HG02840 (cell line): ENCODE measurements around the gene CDH23.

Experiments used
- ATAC-seq: cut with Tn5 transposase; IDR thresholded peaks from one replicate; pipeline ENCODE4 v1.9.1; 2021; ENCODE audit warnings: mild to moderate bottlenecking, moderate library complexity, moderate number of reproducible peaks; ENCODE audit not compliant: unreplicated experiment, low FRiP score

CDH23 gene

GRCh38 chr10:71774916-71775702 is 378.4 kb downstream of the CDH23 start:
- no peak for ATAC-seq

DNA sequence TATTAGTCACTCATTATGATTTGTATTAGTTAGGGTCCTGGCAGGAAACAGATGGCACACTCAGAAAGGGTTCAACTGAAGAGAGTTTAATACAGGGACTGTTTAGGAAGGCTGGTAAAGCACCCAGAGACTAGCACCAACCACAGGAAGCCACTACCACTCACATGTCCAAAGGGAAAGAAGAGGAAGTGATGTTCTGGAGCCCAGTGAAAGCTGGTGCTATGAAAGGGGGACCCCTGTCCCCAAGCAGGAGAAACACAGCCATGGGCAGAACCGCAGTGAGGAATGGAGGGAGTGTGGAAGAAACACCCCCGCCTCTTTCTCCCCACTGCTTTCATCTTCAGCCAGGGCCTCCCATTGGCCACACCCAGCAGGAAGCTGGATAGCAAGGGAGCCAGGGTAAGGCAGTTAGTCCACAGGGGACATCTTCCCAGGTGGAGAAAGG is 379.8 kb downstream of the CDH23 start:
- no peak for ATAC-seq

- ATAC-seq: no peak
Measured at GRCh38 chr10:71777213-71777985, 380.7 kb downstream of the CDH23 start.

GRCh38 chr10:71778071-71778825 is 381.5 kb downstream of the CDH23 start:
- ATAC-seq: no peak

GRCh38 chr10:71779641-71780040 is 382.9 kb downstream of the CDH23 start:
- ATAC-seq: no peak

- no peak for ATAC-seq
Measured at GRCh38 chr10:71780156-71780555, 383.4 kb downstream of the CDH23 start.

DNA sequence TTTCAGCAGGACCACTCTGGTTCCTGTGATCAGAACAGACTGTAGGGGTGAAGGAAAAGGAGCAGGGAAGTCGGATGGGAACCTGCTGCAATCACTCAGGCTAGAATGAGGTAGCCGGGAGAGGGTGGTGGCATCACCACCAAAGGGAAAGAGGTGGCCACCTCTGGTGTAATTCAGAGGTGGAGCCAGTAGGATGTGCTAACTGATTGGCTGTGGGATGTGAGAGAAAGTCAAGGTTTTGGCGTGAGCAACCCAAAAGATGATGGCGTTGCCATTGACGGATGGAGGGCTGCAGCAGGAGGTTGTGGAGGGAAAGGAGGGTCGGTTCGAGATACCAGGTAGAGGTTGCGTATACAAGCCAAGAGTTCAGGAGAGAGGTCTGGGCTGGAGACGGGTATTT is 384.0 kb downstream of the CDH23 start:
- ATAC-seq: no peak

DNA sequence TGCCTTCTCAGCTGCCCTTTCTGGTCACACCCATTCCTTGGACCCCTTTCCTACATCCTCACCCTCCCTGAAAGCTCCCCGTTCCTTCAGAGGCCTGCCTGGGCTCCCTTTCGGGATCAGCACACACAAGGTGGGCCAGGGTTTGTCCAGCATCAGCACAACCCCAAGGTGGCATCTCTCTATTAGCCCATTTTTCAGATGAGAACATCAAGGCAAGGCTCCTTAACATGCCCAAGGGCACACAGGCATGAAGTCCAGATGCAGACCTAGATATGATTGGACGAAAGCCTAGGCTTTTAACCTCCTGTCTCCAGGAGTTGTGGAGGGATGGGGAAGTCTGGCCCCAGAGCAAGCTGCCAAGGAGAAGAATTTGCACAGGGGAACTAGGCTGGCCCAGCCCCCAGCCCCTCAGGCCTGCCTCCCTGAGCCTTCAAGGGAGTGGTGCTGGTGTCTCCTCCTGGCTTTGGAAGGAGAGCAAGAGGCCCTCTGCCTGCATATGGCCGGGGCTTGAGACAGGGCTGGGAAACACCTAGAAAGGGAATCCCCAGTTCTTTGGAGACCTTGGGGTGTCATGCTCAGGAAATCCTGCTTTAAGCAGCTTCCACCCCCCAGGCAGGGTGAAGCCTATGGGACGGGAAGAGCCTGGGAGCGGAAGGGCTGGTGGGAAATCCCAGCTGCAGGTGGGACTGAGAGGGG is 385.6 kb downstream of the CDH23 start:
- no peak for ATAC-seq

DNA sequence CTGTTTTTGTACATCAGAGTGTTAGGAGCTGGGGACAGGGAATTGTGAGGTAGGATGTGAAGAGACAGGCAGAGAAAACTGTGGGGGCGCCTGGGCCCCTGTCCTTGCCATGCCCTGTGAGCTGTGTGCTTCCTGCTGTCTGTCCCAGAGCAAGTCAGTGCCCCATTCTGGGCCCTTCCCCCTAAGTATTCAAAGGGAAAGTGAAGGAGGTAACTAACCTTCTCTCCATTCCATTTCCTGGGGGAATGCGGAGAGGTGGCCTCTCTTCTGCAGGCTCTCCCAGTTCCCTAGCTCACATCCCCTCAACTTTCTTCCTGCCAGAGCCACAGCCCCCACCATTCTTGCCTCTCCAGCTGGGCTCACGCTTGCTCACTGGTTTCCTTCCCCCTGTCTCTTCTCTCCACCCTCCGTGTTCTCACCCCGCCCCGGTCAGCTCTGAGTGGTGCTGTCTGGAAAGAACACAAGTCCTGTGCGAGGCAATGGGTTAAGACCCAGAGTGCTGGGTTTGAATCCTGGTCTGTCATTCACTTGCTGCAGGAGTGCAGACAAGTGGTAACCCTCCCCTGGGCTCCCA is 386.3 kb downstream of the CDH23 start:
- ATAC-seq: no peak

- no peak for ATAC-seq
Measured at GRCh38 chr10:71783917-71784678, 387.4 kb downstream of the CDH23 start.

DNA sequence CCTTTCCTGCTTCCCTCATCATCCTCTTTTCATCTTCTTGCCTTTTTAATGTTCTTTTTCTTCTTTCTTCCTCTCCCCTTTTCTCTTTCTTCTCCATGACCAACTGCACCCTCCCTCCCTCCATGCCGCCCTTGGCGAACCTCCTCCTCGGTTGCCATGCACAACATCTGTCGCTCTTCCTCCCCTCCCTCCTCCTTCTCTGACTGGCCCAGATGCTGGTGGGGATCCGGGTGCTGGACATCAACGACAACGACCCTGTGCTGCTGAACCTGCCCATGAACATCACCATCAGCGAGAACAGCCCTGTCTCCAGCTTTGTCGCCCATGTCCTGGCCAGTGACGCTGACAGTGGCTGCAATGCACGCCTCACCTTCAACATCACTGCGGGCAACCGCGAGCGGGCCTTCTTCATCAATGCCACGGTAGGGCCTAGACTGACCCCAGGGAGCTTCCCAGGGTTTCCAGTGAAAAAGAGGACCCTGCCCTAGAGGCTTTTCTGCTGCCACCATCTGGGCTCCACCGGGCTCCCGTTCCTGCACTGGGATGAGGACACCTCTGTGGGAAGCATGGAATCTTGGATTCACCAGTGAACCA is 388.1 kb downstream of the CDH23 start:
- no peak for ATAC-seq

DNA sequence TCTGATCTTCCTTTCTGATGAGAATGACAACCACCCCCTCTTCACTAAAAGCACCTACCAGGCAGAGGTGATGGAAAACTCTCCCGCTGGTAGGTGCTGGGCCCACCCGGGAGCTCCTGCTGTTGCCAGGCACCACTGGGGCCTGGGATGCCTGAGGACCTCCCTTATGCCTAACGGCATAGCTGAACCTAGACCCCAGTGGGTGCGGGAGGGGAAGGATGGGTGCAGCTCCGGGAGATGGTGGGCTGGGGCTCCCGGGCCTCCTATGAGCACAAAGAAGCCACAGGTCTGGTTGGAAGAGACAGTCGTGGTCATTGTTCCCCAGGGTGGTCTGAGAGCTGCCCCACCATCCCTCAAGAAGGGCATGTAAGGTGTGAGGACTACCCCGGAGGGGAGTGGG is 392.2 kb downstream of the CDH23 start:
- no peak for ATAC-seq

DNA sequence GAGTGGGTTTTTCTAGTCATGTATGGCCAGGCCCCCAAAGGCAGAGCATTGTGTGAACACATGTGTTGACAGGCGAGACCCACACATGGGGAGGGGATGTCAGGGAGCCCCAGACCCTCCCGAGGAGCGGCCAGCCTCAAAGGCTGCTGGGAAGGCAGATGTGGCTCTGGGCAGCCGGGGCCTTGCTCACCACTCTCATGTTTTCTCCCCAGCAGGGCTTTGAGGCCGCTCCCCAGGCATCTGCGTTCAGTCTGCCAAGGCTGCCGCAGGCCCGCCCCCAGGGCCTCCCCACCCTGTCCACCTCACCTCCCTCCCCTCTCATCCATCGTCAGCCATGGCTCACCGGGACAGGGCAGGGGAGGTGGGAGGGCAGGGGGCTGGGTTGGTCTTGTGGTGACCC is 393.2 kb downstream of the CDH23 start:
- ATAC-seq: no peak

- no peak for ATAC-seq
Measured at GRCh38 chr10:71790749-71791440, 394.2 kb downstream of the CDH23 start.

DNA sequence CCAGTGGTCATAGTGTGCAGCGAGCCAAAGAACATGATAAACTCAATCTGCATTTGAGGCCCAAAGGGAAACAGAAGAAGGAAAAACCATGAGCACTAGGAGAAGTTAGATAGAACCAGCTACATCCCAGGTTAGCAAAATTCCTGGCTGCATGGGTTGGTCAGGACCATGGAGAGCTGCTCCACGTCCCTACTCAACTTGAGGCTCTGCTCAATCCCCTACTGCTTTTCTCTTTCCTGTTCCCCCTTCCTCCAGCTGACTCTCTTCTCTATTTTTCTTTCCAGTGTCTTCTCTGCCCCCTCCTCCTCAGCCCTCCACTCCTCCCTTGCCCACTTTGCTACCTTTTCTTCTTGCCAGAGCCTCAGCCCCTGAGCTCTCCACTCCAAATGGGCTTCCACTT is 398.5 kb downstream of the CDH23 start:
- no peak for ATAC-seq

DNA sequence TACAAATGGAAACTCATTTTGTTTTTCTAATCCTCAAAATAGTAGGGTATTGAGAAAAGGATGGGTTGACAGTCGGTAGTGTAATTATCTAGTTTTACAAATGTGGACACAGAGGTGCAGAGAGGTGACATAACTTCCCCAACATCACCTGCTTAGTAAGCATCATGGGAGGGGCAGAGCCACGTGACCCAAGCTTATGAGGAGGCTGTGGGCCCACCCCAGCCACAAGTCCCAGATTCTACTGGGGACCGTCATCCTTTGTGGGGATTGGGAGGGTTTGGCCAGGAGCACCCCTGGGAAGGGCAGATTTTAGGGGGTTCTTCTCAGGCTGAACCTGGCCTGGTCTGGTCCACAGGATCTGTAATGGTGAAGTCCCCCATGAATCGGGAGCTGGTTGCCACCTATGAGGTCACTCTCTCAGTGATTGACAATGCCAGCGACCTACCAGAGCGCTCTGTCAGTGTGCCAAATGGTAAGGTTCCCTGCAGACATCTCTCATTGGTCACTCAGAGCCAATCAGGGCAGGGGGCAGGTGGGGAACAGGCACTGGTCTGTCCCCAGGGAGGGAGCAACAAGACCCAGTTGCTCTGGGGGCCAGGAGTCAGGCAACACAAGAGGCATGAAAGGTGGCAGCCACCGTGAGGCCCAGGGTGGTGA is 400.2 kb downstream of the CDH23 start:
- no peak for ATAC-seq

- ATAC-seq: no peak
Measured at GRCh38 chr10:71797533-71798307, 401.0 kb downstream of the CDH23 start.
